Gastroesophageal sphincter (tissue), 4 donors: ENCODE measurements around the gene MYH10. TPM values are rescaled to one million over a fixed set of nuclear protein-coding genes. Genes with fewer than 3 reads are reported as not detected.

Experiments used
- ATAC-seq: fragments of 150-250 bp; one replicate; pipeline ENCODE4 v1.9.1; 2016; ENCODE audit warnings: mild to moderate bottlenecking, moderate library complexity
- H3K27ac ChIP-seq, 4 donors: fragments of 200-600 bp; sonication (generic) in 3 of 4; 1 replicate in 3 of 4; 2 replicates in 1 of 4; pipeline ENCODE4 v1.5.1; 2016 to 2019
- H3K27me3 ChIP-seq: fragments of 200-600 bp; sonication (generic); one replicate; pipeline ENCODE4 v1.5.1; 2019
- H3K36me3 ChIP-seq, 2 donors: fragments of 200-600 bp; sonication (generic); one replicate each; pipeline ENCODE4 v1.5.1; 2019; ENCODE audit warnings: control low read depth in 1 of 2
- H3K4me1 ChIP-seq, 3 donors: fragments of 200-600 bp; sonication (generic); 1 replicate in 2 of 3; 2 replicates in 1 of 3; pipeline ENCODE4 v1.5.1; 2016 to 2019; ENCODE audit warnings: control low read depth in 2 of 3
- H3K4me3 ChIP-seq, 2 donors: fragments of 200-600 bp; sonication (generic); one replicate each; pipeline ENCODE4 v1.5.1; 2019; ENCODE audit warnings: mild to moderate bottlenecking in 1 of 2, moderate library complexity in 1 of 2
- H3K9me3 ChIP-seq, 3 donors: fragments of 200-600 bp; sonication (generic); one replicate each; pipeline ENCODE4 v1.5.1; 2017 to 2019; ENCODE audit warnings: control low read depth in 2 of 3
- EP300 ChIP-seq: sonication (generic); formaldehyde crosslinking; IDR thresholded peaks from one replicate; pipeline ENCODE4 v1.6.1; 2017; ENCODE audit warnings: antibody characterized with exemption, mild to moderate bottlenecking
- POLR2A ChIP-seq, 2 donors: fragments of 450-650 bp; IDR thresholded peaks; one replicate each; pipeline ENCODE4 v1.6.1; 2017; ENCODE audit warnings: antibody characterized with exemption in 2 of 2, mild to moderate bottlenecking in 2 of 2, moderate library complexity in 1 of 2
- POLR2AphosphoS5 ChIP-seq: sonication (generic); formaldehyde crosslinking; IDR thresholded peaks from one replicate; pipeline ENCODE4 v1.6.1; 2017; ENCODE audit warnings: antibody characterized with exemption
- WGBS, 2 donors: methylation state at CpG; one replicate each; pipeline ENCODE4 v1.1.5; 2018; ENCODE audit warnings: low coverage in 1 of 2; 5-methylcytosine and 5-hydroxymethylcytosine counted together
- total RNA-seq, 4 donors: library from RNA; depleted of rRNA; stranded (reverse); fragments of >200 nt; gene quantifications; one replicate each; pipeline ENCODE4 v1.1.0, GENCODE V29; 2016
- TF ChIP-seq, protein P1 (sequence below), 4 experiments: fragments of 200-600 bp in 2 of 4; fragments of 450-650 bp in 2 of 4; sonication (generic) in 1 of 4; IDR thresholded peaks; one replicate each; pipeline ENCODE4 v1.5.1; 2017 to 2019; ENCODE audit warnings: antibody characterized with exemption in 4 of 4, mild to moderate bottlenecking in 2 of 4, moderate library complexity in 2 of 4

MYH10 gene
- total RNA-seq, 4 donors from 2014 or later: 26.0 to 40.9 (median 34.6) TPM

DNA sequence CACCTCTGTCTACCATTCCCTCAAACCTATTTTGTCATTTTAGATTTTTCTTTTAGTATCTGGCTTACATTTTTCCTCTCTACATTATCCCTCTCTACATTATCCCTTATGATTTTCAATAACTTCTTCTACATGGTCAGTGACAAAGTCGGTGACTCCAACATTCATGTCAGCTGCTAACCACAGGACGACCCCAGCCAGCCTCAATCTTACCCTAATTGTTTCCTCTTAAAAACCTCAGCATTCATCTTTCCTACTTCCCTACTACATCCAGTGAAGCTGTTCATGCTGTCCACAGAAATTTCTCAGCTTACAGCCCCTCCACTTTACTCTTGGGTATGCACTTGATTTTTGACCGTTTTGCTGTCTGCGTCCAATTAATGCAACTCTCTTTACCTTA, 8.3 kb downstream of the MYH10 start:
- Histone ChIP-seq H3K4me1 (no peaks in the 10 kb centered on the region), H3K27me3 (no peaks in the 10 kb centered on the region), H3K36me3 (peaks cover 0 to 23% of the 10 kb centered on the region in 2 donors), H3K4me3 (no peak overlapping the region), H3K9me3 (no peaks in the 10 kb centered on the region), H3K27ac (no peak overlapping the region)
- TF ChIP-seq POLR2AphosphoS5 (no peak), EP300 (no peak), POLR2A (IDR thresholded peaks at IDR 0.05) (no peak)
- TF ChIP-seq, protein P1, sequence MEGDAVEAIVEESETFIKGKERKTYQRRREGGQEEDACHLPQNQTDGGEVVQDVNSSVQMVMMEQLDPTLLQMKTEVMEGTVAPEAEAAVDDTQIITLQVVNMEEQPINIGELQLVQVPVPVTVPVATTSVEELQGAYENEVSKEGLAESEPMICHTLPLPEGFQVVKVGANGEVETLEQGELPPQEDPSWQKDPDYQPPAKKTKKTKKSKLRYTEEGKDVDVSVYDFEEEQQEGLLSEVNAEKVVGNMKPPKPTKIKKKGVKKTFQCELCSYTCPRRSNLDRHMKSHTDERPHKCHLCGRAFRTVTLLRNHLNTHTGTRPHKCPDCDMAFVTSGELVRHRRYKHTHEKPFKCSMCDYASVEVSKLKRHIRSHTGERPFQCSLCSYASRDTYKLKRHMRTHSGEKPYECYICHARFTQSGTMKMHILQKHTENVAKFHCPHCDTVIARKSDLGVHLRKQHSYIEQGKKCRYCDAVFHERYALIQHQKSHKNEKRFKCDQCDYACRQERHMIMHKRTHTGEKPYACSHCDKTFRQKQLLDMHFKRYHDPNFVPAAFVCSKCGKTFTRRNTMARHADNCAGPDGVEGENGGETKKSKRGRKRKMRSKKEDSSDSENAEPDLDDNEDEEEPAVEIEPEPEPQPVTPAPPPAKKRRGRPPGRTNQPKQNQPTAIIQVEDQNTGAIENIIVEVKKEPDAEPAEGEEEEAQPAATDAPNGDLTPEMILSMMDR (IDR thresholded peaks at IDR 0.05): no peak
- WGBS, 2 donors: 76 to 87% methylated on average over 3 to 4 of the region's 4 CpGs
- ATAC-seq: no peak

DNA sequence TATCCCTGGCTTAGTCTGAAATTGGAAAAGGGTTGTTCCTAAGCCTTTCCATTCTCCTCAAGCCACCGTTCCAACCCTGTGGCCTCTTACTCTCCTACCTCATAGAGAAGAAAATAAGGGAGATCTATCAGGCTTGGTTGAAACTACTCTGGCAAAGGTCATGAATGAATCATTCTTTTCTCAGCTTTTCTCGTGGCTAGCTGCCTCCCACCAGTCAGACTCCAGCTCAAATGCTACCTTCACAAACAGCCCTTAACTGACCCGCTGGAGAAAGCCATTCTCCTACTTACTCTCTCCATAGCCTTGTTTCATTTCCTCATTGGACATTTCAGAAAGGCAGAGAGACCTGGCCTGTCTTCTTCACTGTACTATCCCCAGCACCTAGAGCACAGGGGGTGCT, 8.9 kb downstream of the MYH10 start:
- no peak for ATAC-seq
- Histone ChIP-seq H3K9me3 (no peaks in the 10 kb centered on the region), H3K36me3 (peaks cover 0 to 23% of the 10 kb centered on the region in 2 donors), H3K4me3 (no peak overlapping the region), H3K27ac (no peak overlapping the region), H3K4me1 (no peaks in the 10 kb centered on the region), H3K27me3 (no peaks in the 10 kb centered on the region)
- 34 to 49% methylated on average over 2 to 3 of the region's 3 CpGs for WGBS, 2 donors
- TF ChIP-seq POLR2AphosphoS5 (no peak), POLR2A (IDR thresholded peaks at IDR 0.05) (no peak), EP300 (no peak)
- TF ChIP-seq, protein P1 (IDR thresholded peaks at IDR 0.05): no peak

DNA sequence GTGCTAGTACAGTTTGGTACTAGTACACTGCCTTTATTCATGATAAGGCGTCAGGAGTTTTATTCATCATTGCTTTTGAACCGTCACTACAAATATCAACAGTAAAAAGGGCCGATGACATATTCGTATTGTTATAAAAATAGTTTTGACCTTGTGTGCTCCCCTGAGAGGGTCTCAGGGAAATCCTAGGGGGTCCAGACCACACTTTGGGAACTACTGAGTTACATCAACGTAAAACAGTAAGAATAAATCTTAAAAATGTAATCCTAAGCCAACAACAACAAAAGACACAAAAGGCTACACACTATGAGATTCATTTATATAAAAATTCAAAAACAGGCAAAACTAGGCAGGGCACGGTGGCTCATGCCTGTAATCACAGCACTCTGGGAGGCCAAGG, 11.2 kb downstream of the MYH10 start:
- TF ChIP-seq POLR2A (IDR thresholded peaks at IDR 0.05) (no peak), POLR2AphosphoS5 (no peak), EP300 (no peak)
- TF ChIP-seq, protein P1 (IDR thresholded peaks at IDR 0.05): no peak
- Histone ChIP-seq H3K27me3 (no peaks in the 10 kb centered on the region), H3K4me3 (no peak overlapping the region), H3K36me3 (peaks cover 0 to 23% of the 10 kb centered on the region in 2 donors), H3K9me3 (no peaks in the 10 kb centered on the region), H3K4me1 (no peaks in the 10 kb centered on the region), H3K27ac (no peak overlapping the region)
- 60 to 93% methylated on average over 2 to 6 of the region's 6 CpGs for WGBS, 2 donors
- ATAC-seq: no peak

DNA sequence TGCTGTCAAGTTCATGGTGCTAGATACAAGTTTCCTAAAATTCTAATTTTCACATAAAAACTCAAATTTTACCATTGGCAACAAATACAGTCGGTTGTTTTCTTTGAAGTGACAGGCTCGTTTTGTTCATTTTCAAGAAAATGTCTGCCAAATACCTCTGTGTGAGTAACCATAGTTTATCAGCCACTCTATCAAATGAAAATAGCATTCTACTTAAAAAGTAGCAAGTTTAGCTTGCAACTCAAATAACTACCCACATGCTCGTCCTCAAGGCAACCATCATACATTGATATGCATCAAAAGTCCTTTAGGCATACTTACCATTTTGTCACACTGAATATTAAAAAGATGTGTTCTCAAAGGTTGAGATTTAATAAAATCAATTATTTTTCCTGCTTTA, 11.7 kb downstream of the MYH10 start:
- Histone ChIP-seq H3K4me1 (peaks cover 0 to under 1% (median 0%) of the 10 kb centered on the region in 3 donors), H3K9me3 (no peaks in the 10 kb centered on the region), H3K36me3 (peaks cover 0 to 23% of the 10 kb centered on the region in 2 donors), H3K27ac (no peak overlapping the region), H3K27me3 (no peaks in the 10 kb centered on the region), H3K4me3 (no peak overlapping the region)
- ATAC-seq: no peak
- 80 to 81% methylated on average over 3 of the region's 3 CpGs for WGBS, 2 donors
- no peak for TF ChIP-seq EP300
- no peak for TF ChIP-seq POLR2AphosphoS5
- TF ChIP-seq, protein P1 (IDR thresholded peaks at IDR 0.05): no peak
- TF ChIP-seq POLR2A (IDR thresholded peaks at IDR 0.05): no peak

DNA sequence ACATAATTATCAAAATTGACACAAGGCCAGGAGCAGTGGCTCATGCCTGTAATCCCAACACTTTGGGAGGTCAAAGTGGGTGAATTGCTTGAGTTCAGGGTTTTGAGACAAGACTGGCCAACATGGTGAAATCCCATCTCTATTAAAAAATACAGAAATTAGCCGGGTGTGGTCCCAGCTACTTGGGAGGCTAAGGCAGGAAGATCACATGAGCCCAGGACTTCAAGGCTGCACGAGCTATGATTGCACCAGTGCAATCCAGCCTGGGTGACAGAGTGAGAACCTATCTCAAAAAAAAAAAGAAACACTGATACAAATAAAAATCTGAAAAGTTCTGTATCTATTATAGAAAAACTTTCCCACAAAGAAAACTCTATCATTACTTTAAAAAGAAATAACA, 15.5 kb downstream of the MYH10 start:
- no peaks in the 10 kb centered on the region for H3K36me3 ChIP-seq
- no peaks in the 10 kb centered on the region for H3K27me3 ChIP-seq
- no peak overlapping the region for H3K27ac ChIP-seq
- no peaks in the 10 kb centered on the region for H3K9me3 ChIP-seq
- peaks cover 0 to 14% (median 0%) of the 10 kb centered on the region in 3 donors for H3K4me1 ChIP-seq
- no peak overlapping the region for H3K4me3 ChIP-seq
- TF ChIP-seq EP300 (no peak), POLR2A (IDR thresholded peaks at IDR 0.05) (no peak), POLR2AphosphoS5 (no peak)
- TF ChIP-seq, protein P1 (IDR thresholded peaks at IDR 0.05): no peak
- 39 to 83% methylated on average over 1 to 2 of the region's 2 CpGs for WGBS, 2 donors
- ATAC-seq: peak; percentile 50
